Muscle layer of duodenum (tissue), 2 donors: ENCODE results near the gene ITSN2.

ENCODE experiments used
- H3K27ac ChIP-seq: one replicate; pipeline ENCODE4 v1.7.0; 2013; ENCODE audit warnings: mild to moderate bottlenecking, low read length
- H3K27me3 ChIP-seq: one replicate; pipeline ENCODE4 v1.7.0; 2013; ENCODE audit warnings: low read depth, mild to moderate bottlenecking, control low read depth, low read length
- H3K36me3 ChIP-seq, 2 donors: one replicate each; pipeline ENCODE4 v1.7.0; 2013; ENCODE audit warnings: low read length in 2 of 2, control low read depth in 1 of 2, mild to moderate bottlenecking in 1 of 2; ENCODE audit not compliant: insufficient read depth in 2 of 2, control insufficient read depth in 1 of 2
- H3K4me1 ChIP-seq, 2 donors: one replicate each; pipeline ENCODE4 v1.7.0; 2013; ENCODE audit warnings: low read length in 2 of 2, mild to moderate bottlenecking in 2 of 2, control low read depth in 1 of 2, moderate library complexity in 1 of 2; ENCODE audit not compliant: insufficient read depth in 2 of 2, control insufficient read depth in 1 of 2
- H3K4me3 ChIP-seq, 2 donors: one replicate each; pipeline ENCODE4 v1.7.0; 2013; ENCODE audit warnings: low read length in 2 of 2, low read depth in 1 of 2, mild to moderate bottlenecking in 1 of 2
- H3K9me3 ChIP-seq, 2 donors: one replicate each; pipeline ENCODE4 v1.7.0; 2013; ENCODE audit warnings: low read length in 2 of 2, control low read depth in 1 of 2, mild to moderate bottlenecking in 1 of 2; ENCODE audit not compliant: control insufficient read depth in 1 of 2
- donor health status: healthy.

Gene ITSN2

DNA sequence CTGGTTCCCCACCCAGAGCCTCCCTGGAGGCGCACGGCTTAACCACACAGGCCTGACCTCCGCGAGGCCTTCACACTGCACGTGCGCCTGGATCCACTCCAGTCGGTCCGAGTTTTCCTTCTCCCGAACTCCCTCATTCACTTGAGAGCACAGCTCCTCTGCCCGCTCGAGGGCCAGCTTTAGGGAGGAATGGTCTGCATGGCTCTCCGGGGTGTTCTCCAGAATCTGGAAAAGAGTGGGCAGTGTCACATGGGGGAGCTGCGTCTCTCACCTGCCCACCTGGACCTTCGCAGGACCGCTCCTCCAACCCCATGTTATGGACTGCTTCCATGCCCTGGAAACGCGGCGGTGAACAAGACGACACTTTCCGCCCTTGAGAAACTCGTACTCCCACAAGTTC lies 149.6 kb downstream of the ITSN2 start:
- no peaks in the 10 kb centered on the region for H3K4me1 ChIP-seq
- no peak overlapping the region for H3K27ac ChIP-seq
- no peak overlapping the region for H3K4me3 ChIP-seq
- no peaks in the 10 kb centered on the region for H3K27me3 ChIP-seq
- no peaks in the 10 kb centered on the region for H3K9me3 ChIP-seq
- H3K36me3 ChIP-seq: peaks cover 42 to 71% of the 10 kb centered on the region in 2 donors

DNA sequence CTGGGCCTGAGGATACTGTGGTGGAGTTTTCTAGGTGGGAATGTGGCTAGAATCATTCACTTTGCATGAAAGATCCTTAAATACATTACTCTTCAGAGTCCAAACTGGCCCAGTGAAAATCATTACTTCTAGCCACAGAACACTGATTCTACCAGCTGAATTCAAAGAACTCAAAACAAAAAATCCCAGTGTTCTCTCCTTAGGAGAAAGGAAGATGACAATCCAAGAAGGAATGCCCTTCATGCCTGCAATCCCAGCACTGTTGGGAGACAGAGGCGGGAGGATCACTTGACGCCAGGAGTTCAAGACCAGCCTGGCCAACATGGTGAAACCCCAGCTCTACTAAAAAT lies 150.3 kb downstream of the ITSN2 start:
- H3K4me3 ChIP-seq: no peak overlapping the region
- peaks cover 44 to 69% of the 10 kb centered on the region in 2 donors for H3K36me3 ChIP-seq
- no peaks in the 10 kb centered on the region for H3K9me3 ChIP-seq
- no peaks in the 10 kb centered on the region for H3K4me1 ChIP-seq
- H3K27me3 ChIP-seq: no peaks in the 10 kb centered on the region
- no peak overlapping the region for H3K27ac ChIP-seq

DNA sequence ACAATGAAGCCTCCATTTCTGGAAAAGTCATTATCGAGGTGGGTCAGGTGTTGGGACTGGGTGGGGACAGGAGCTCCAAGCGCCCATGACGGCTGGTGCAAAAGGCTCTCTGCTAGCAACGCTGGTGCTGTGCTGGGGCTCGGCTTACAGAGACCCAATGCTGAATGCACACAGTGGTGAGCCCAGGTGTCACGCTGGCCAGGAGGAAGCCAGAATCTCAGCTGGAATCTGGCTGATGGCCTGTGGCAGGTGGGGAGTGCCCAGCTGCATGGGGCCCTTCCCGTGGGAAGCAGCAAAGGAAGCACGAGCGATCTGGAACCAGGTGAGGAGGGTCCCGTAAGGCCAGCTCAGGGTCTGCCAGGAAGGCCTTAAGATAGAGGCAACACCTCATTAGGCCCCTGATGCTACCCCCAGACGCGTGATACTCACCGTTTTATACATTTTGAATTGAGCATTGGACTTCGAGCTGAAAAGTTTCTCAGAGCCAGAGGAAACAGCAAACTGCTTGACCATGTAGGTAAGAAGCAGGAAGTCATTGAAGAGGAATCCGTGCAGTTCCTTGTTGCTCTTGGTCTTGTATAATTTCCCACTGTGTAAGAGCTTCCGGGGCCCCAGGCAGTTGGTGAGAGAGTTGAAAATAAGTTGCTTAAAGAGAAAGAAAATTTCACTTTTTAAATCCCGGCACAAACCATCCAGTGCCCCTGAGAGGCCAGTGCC lies 150.8 kb downstream of the ITSN2 start:
- Histone ChIP-seq H3K27ac (no peak overlapping the region), H3K9me3 (no peaks in the 10 kb centered on the region), H3K36me3 (peaks cover 49 to 71% of the 10 kb centered on the region in 2 donors)

DNA sequence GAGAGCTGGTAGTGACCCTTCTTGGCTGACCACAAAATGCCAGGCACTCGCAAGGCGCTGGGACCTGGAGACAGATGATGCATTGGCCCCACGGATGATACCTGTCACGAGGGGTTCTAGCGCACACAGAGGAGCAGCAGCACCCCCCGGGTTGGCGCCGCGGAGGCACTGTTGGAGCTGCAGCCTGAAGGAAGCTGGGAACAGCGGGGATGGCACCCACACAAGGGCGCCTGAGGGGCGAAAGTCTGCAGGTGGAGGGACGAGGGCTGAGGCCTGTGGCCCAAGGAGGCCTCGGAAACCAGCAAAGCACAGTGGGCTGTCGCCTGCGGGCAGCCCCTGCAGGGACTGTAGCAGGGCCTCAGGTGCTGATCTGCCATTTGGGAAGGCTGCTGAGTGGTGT lies 151.8 kb downstream of the ITSN2 start:
- no peaks in the 10 kb centered on the region for H3K9me3 ChIP-seq
- peaks cover 59 to 80% of the 10 kb centered on the region in 2 donors for H3K36me3 ChIP-seq
- H3K27ac ChIP-seq: no peak overlapping the region
- no peaks in the 10 kb centered on the region for H3K27me3 ChIP-seq
- no peaks in the 10 kb centered on the region for H3K4me1 ChIP-seq
- H3K4me3 ChIP-seq: no peak overlapping the region

More for the DNA sequence above, 150.8 kb downstream of the ITSN2 start:
- Histone ChIP-seq H3K4me1 (no peaks in the 10 kb centered on the region), H3K4me3 (no peak overlapping the region), H3K27me3 (no peaks in the 10 kb centered on the region)

DNA sequence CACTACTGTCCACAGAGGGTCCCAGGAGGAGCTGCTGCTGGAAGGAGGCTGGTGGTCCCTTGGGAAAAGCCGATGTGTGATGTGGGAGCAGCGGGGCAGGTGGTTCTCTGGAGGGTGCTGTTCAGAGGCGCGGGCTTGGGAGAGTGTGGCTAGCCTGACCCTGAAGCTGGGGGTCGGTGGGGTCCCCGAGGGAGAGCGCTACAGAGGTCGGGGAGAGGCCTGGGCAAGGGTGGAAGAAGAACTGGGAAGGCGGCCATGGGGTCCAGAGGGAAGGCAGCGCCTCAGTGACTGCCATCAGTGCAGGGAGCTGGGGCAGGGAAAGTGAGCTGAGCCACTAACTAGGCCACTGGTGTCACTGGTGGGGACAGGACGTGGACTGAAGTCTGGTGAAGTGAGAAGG lies 153.0 kb downstream of the ITSN2 start:
- Histone ChIP-seq H3K27me3 (no peaks in the 10 kb centered on the region), H3K9me3 (no peaks in the 10 kb centered on the region), H3K27ac (no peak overlapping the region), H3K36me3 (peaks cover 53 to 81% of the 10 kb centered on the region in 2 donors), H3K4me3 (no peak overlapping the region), H3K4me1 (no peaks in the 10 kb centered on the region)

DNA sequence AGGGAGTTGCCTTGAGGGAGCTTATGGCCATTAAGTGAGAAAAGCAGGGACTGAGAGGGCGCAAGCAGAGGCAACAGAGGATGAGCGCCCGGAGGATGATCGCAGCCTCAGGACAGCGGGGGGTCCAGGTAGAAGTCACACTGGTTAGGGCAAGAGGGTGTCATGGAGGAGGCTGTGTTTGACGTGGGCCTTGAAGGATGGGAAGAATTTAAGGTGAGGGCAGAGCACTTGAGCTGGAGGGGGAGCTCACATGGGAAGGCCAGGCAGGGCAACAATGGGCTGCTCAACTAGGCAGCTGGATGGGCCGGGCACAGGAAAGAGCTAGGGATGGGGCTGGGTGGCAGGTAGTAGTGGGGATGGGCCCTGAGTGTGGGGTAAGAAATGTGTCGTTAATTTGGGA lies 153.6 kb downstream of the ITSN2 start:
- no peaks in the 10 kb centered on the region for H3K4me1 ChIP-seq
- H3K4me3 ChIP-seq: no peak overlapping the region
- no peaks in the 10 kb centered on the region for H3K9me3 ChIP-seq
- no peaks in the 10 kb centered on the region for H3K27me3 ChIP-seq
- no peak overlapping the region for H3K27ac ChIP-seq
- peaks cover 46 to 75% of the 10 kb centered on the region in 2 donors for H3K36me3 ChIP-seq

DNA sequence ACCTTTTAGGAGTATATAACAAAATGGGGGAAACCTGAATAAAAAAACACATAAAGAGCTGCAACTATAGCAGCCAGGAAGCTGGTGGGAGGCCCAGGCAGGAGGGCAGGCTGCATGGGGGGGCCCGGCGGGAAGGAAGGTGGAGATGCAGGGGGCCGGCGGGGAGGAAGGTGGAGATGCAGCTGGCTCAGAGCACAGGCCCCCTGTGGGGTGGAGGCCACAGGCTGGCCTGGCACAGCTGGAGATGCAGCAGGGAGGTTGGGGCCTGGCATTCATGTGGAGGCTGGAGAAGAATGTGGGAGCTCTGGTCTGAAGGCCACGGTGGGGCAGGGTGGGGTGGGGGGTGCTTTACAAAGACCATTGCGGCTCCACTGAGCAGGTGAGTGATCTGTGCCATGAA lies 154.1 kb downstream of the ITSN2 start:
- Histone ChIP-seq H3K4me3 (no peak overlapping the region), H3K4me1 (no peaks in the 10 kb centered on the region), H3K9me3 (no peaks in the 10 kb centered on the region), H3K27me3 (no peaks in the 10 kb centered on the region), H3K27ac (no peak overlapping the region), H3K36me3 (peaks cover 45 to 74% of the 10 kb centered on the region in 2 donors)

DNA sequence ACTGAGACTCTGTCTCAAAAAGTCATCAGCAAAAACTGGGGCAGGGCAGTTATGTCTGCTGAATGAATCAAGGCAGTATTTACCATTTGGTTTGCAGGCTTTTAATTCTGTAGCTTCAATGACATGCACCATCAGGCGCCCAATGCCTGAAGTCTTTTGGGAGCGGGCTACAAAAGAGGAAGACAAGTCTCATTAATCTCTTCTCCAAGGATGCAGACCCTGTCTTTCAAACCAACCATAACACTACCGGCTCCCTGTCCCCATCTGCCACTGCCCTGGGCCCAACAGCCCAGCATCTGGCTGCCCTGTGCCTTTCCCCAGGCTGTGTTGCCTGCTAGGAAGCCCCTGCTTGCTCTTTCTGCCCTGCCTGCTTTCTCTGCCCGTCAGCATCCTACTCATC lies 155.2 kb downstream of the ITSN2 start:
- Histone ChIP-seq H3K27me3 (no peaks in the 10 kb centered on the region), H3K27ac (no peak overlapping the region), H3K36me3 (peaks cover 41 to 73% of the 10 kb centered on the region in 2 donors), H3K4me1 (no peaks in the 10 kb centered on the region), H3K4me3 (no peak overlapping the region), H3K9me3 (no peaks in the 10 kb centered on the region)

DNA sequence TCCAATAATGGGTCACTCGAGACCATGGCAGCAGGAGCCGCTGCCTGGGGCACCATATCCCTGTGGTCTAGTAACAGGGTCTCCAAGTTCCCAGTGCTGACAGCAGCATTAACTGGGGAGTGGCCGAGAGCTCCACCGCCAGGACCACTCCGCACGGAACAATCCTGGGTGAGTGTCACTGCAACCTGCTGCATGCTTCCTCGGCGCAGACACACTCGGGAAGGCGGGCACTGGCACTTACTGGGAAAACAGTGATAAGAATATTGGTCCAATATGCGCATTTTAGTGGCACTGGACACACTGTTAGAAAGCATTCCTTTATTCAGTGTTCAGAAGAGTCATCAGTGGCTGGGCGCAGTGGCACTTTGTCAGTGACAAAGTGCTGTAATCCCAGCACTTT lies 155.8 kb downstream of the ITSN2 start:
- no peak overlapping the region for H3K4me3 ChIP-seq
- H3K36me3 ChIP-seq: peaks cover 40 to 71% of the 10 kb centered on the region in 2 donors
- H3K27ac ChIP-seq: no peak overlapping the region
- H3K4me1 ChIP-seq: no peaks in the 10 kb centered on the region
- no peaks in the 10 kb centered on the region for H3K27me3 ChIP-seq
- no peaks in the 10 kb centered on the region for H3K9me3 ChIP-seq

DNA sequence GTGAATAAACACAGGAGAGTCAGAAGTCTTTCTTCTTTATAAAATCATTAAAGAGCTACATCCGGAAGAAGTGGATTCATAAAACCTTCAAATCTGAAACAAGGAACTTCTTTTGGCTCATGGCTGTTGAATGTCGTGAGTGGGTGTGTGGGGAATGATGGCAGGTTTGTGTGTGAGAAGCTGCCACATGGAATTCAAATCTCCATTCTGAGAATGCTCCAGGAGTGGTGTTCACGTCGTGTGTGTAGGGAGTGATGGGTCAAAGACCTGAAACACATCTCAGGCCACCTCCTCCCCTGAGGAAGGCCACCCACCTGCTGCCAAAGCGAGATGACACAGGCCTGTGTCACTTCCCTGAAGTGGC lies 156.6 kb downstream of the ITSN2 start:
- H3K36me3 ChIP-seq: peaks cover 35 to 63% of the 10 kb centered on the region in 2 donors
- H3K9me3 ChIP-seq: no peaks in the 10 kb centered on the region
- H3K4me1 ChIP-seq: no peaks in the 10 kb centered on the region
- H3K27ac ChIP-seq: no peak overlapping the region
- H3K27me3 ChIP-seq: no peaks in the 10 kb centered on the region
- no peak overlapping the region for H3K4me3 ChIP-seq

DNA sequence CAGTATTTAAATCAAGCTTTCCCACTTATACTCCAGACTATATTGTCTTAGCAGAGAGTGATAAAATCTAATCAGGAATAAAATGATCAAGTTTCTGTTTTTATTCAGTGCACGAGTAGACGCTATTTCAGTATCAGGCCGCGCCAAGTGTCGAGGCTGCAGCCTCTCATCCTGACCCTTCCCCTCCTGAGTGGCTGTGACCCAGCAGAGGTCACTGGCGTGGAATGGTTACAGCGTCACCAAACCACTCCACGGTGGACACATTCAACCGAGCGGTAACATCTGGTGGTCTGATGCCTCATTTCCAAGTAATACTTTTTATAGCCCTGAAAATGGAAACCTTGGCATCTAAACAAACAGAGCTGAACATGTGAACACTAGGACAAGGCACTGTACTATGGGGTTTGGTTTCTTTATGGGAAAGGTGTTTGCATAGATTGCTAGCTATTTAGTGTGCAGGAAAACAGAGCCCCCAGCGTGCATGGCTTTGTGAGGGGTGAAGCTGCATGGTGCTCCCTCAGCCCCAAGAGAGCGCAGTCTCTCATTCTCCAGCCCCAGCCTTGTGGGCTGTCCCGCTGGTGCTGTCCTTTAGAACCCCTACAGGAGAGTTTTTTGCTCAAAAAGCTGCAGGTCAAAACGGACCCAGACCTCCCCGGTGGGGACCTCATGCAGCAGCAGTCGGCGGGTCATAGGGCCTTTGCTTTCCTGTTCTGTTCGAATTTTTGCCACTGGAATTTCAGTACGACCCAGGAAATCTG lies 157.1 kb downstream of the ITSN2 start:
- Histone ChIP-seq H3K4me1 (no peaks in the 10 kb centered on the region), H3K36me3 (peaks cover 30 to 58% of the 10 kb centered on the region in 2 donors), H3K27me3 (no peaks in the 10 kb centered on the region), H3K27ac (no peak overlapping the region), H3K4me3 (no peak overlapping the region), H3K9me3 (no peaks in the 10 kb centered on the region)
